Measurements from ENCODE around the gene JMJD7.

JMJD7 gene

DNA sequence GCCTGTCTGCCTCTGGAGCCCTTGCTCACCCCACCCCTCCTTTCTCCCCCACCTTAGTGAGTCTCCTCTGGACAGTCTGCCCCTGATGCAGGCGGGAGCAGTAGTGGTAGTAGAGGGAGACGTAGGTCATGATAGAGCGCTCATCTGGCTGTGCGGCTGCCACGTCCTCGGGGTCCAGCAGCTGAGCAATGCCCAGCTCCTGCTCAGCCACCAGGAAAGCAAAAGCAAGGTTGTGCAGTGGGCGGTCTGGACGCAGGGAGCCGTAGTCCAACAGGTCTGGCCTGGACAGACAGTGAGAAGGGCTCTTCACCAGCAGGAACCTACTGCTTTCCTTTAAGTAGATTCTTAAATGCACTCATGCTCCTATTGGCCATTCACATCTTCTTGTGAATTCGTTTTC lies 59.3 kb downstream of the JMJD7 start:
- DNase-seq: no peak
